ENCODE data around the gene NCOA3. TPM values are rescaled to one million over a fixed set of nuclear protein-coding genes. Genes with fewer than 3 reads are reported as not detected.

NCOA3 gene
- total RNA-seq, 1 experiment from 2014 or later: 23.3 TPM

DNA sequence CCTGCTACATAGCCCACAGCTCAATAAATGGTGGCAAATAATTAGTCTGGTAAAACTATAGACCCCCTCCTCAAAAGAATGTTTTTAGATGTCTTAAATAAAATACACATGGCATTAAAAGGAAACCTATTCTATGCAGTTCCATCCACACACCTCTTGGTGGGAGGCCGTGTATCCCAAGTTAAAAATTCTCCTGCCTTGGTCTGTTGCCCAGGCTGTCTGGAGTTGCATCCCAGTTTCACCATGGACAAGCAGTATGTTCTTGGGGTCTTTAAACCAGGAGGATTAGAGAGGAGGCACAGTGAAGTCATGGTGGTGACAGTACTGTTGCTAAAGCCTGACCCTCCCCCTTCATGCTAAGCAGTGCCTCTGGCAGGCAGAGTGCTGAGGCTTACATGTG lies 188.0 kb downstream of the NCOA3 start:
- no peaks in the 10 kb centered on the region for H3K79me1 ChIP-seq (ENCODE audit: insufficient read depth, low read depth, low read length, poor library complexity, severe bottlenecking)
- no peak overlapping the region for H4K91ac ChIP-seq (ENCODE audit: insufficient read length, low read depth, low read length)
- no peak overlapping the region for H3K4ac ChIP-seq (ENCODE audit: low read depth, low read length)
- no peaks in the 10 kb centered on the region for H3K4me1 ChIP-seq (ENCODE audit: insufficient read depth, low read length)
- no peaks in the 10 kb centered on the region for H3K27me3 Mint-ChIP-seq (ENCODE audit: low read depth)
- H3K23me2 ChIP-seq (ENCODE audit: insufficient read length, low read depth, low read length, poor library complexity, severe bottlenecking): no peaks in the 10 kb centered on the region
- H4K5ac ChIP-seq (ENCODE audit: insufficient read length, low read depth, low read length): no peak overlapping the region
- no peak overlapping the region for H3K56ac ChIP-seq (ENCODE audit: insufficient read length, low read depth, low read length)
- H3K27ac ChIP-seq (ENCODE audit: insufficient read length, low read depth, low read length): no peak overlapping the region
- no peak for DNase-seq
- no peaks in the 10 kb centered on the region for H4K20me1 ChIP-seq (ENCODE audit: control insufficient read depth, insufficient read depth, insufficient read length)
- H3K27ac Mint-ChIP-seq: no peak overlapping the region; a peak in 1 of 7 replicates
- TF ChIP-seq CTCF (conservative IDR thresholded peaks at IDR 0.05): no peak
- no peak overlapping the region for H3T11ph ChIP-seq (ENCODE audit: low read length)
- peaks cover 8% of the 10 kb centered on the region for H3K9me3 ChIP-seq (ENCODE audit: control insufficient read depth, low read depth, low read length)
- H2AFZ ChIP-seq (ENCODE audit: low read length): no peak overlapping the region
- H2BK12ac ChIP-seq (ENCODE audit: insufficient read length, low read depth, low read length): no peak overlapping the region
- WGBS (ENCODE audit: extremely low coverage, insufficient read length, low lambda C conversion rate): no CpG with 5 or more reads among the region's 1 CpG
- no peaks in the 10 kb centered on the region for H3K27me3 ChIP-seq (ENCODE audit: insufficient read depth, low read length)
- H3K14ac ChIP-seq (ENCODE audit: insufficient read depth, low read length): no peak overlapping the region
- no peaks in the 10 kb centered on the region for H3K79me2 ChIP-seq (ENCODE audit: insufficient read depth, low read length)
- no peak overlapping the region for H4K8ac ChIP-seq (replicated peaks; ENCODE audit: insufficient read length, low read depth, low read length)
- no peak overlapping the region for H2AK5ac ChIP-seq (ENCODE audit: insufficient read length, low read length)
- H3K9me3 Mint-ChIP-seq: no peaks in the 10 kb centered on the region; a peak in 1 of 5 replicates
- no peak overlapping the region for H3K4me3 Mint-ChIP-seq
- no peak overlapping the region for H2BK20ac ChIP-seq (ENCODE audit: low read depth, low read length, poor library complexity, severe bottlenecking)
- peaks cover 34% of the 10 kb centered on the region in 2 experiments for H3K4me1 Mint-ChIP-seq
- H3K4me2 ChIP-seq (ENCODE audit: insufficient read depth, insufficient read length, low read length): no peak overlapping the region
- H3K9ac ChIP-seq (ENCODE audit: extremely low read depth, insufficient read length, low read length): no peak overlapping the region
- H3K18ac ChIP-seq (ENCODE audit: insufficient read length, low read depth, low read length): no peak overlapping the region
- H2BK120ac ChIP-seq (ENCODE audit: low read depth, low read length, poor library complexity, severe bottlenecking): no peak overlapping the region
- peaks cover 0 to 6% (median 0%) of the 10 kb centered on the region in 3 experiments; a peak in 2 of 7 replicates for H3K36me3 Mint-ChIP-seq (ENCODE audit: insufficient read depth in 1 of 3, low read depth in 3 of 3)
- H3K23ac ChIP-seq (ENCODE audit: insufficient read length, low read depth, low read length): no peak overlapping the region
- no peak overlapping the region for H2BK5ac ChIP-seq (ENCODE audit: insufficient read length, low read length)
- no peak overlapping the region for H2BK15ac ChIP-seq (ENCODE audit: low read depth, low read length)

Data from H9 (cell line).